ENCODE measurements around the gene DOCK1.

- no peak for TF ChIP-seq POLR2A (IDR thresholded peaks at IDR 0.05)
- TF ChIP-seq CTCF (IDR thresholded peaks at IDR 0.05): no peak
Observed at GRCh38 chr10:127423218-127423915, 518.1 kb downstream of the DOCK1 start.
